ENCODE results near the gene RPL10A.

RPL10A gene

DNA sequence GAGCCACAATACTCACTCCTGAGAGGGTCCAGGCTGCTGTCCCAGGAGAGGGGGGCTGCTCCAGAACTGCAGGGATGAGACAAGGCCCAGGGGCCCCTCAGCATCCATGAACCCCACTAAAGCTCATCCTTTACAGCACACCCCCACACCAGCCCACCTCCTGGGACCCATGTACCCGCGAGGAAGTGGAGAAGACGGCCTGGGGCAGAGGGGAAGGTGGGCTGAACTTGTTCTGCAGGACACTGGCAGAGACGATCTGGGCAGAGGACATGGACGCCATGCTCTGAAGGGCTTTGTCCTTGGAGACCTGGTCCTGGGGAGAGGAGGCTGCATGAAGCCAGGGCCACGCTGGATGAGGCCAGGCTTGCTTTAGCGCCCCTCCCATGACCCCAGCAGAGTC is 10.1 kb downstream of the RPL10A start:
- in situ Hi-C loops (cut with HindIII; ENCODE audit: low sequenced_read_pairs), result no loop called here
- no peak overlapping the region for H3K4me3 ChIP-seq (ENCODE audit: low read depth, low read length)
- TF ChIP-seq, protein P1, sequence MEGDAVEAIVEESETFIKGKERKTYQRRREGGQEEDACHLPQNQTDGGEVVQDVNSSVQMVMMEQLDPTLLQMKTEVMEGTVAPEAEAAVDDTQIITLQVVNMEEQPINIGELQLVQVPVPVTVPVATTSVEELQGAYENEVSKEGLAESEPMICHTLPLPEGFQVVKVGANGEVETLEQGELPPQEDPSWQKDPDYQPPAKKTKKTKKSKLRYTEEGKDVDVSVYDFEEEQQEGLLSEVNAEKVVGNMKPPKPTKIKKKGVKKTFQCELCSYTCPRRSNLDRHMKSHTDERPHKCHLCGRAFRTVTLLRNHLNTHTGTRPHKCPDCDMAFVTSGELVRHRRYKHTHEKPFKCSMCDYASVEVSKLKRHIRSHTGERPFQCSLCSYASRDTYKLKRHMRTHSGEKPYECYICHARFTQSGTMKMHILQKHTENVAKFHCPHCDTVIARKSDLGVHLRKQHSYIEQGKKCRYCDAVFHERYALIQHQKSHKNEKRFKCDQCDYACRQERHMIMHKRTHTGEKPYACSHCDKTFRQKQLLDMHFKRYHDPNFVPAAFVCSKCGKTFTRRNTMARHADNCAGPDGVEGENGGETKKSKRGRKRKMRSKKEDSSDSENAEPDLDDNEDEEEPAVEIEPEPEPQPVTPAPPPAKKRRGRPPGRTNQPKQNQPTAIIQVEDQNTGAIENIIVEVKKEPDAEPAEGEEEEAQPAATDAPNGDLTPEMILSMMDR (IDR thresholded peaks at IDR 0.05; ENCODE audit: low read depth, low read length), result no peak
- DNase-seq (ENCODE audit: low read depth, low spot score), result no peak

DNA sequence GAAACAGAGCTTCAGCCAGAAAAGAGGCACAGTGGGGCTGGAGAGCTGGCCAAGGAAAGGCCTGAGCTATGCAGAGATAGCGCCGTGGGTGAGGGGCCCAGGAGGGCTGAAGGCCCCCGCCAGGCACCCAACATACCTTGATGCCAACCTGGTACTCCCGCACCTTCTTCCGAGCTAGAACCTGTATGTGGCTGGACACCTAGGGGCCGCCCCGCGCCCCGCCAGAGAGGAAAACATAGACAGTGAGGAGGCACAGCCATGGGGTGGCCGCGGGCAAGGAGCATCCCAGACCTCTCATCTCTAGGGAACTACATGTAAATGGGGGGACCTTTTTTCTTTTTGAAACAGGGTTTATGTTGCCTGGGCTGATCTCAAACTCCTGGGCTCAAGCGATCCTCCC is 12.0 kb downstream of the RPL10A start:
- in situ Hi-C loops (cut with HindIII; ENCODE audit: low sequenced_read_pairs), result no loop called here
- DNase-seq (ENCODE audit: low read depth, low spot score), result no peak
- no peak overlapping the region for H3K4me3 ChIP-seq (ENCODE audit: low read depth, low read length)
- TF ChIP-seq, protein P1 (IDR thresholded peaks at IDR 0.05; ENCODE audit: low read depth, low read length), result no peak

DNA sequence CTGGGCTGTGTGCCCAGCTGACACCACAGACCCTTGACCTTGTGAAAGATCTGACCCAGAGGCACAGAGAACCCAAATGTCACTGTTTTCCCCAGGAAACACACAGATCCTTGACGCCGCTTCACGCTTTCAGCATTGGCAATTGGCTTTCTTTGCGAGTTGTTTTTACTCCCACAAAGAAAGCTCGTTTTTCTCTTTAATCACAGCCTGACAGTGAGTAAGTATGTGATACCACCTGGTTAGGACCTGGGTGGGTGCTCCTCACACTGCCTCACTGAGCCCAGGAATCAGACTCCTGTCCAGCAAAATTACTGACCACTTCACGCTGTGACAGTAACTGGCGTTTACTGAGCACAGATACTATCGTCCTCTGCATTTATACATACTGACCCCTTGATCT is 13.0 kb downstream of the RPL10A start:
- in situ Hi-C loops (cut with HindIII; ENCODE audit: low sequenced_read_pairs), result no loop called here
- TF ChIP-seq, protein P1 (IDR thresholded peaks at IDR 0.05; ENCODE audit: low read depth, low read length), result no peak

DNA sequence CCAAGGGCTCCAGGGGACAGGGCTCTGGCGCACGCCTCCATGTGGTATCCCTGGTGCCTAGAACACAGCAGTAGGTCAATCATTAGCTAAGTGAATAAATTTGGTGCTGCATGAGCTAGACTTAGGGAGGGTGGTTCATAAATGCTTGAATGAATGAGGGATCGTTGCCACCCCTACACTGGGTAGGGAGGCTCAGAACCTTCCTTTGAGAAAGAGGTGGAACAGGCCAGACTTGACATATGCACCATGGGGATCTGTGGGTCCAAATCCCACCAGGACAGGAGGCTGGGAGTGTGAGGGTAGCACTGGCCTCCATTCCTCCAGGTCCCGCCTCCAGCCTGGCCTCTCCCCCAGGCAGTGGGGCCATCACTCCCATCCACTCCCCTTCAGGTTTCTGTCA is 14.9 kb downstream of the RPL10A start:
- no peak overlapping the region for H3K4me3 ChIP-seq (ENCODE audit: low read depth, low read length)
- in situ Hi-C loops (cut with HindIII; ENCODE audit: low sequenced_read_pairs), result no loop called here
- DNase-seq (ENCODE audit: low read depth, low spot score), result no peak
- TF ChIP-seq, protein P1 (IDR thresholded peaks at IDR 0.05; ENCODE audit: low read depth, low read length), result no peak

More for the DNA sequence above, 13.0 kb downstream of the RPL10A start:
- no peak for DNase-seq (ENCODE audit: low read depth, low spot score)
- H3K4me3 ChIP-seq (ENCODE audit: low read depth, low read length), result no peak overlapping the region

DNA sequence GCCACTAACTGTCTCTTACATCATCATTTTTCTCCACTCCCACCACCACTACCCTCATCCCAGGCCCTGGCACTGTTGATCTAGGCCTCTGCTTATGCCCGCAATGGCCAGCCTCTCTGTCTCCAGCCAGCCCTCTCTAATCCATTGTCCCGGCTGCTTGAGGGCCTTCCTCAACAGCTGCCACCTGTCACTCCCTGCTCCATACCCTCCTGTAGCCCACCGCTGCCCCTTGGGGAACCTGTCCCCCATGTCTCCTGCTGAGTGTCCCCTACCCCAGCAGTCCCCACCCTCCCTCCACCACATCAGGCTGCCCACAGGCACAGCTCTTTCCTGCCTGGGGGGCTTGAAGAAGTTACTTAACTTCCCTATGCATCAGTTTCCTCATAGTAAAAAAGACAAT is 15.3 kb downstream of the RPL10A start:
- no peak for DNase-seq (ENCODE audit: low read depth, low spot score)
- in situ Hi-C loops (cut with HindIII; ENCODE audit: low sequenced_read_pairs), result no loop called here
- TF ChIP-seq, protein P1 (IDR thresholded peaks at IDR 0.05; ENCODE audit: low read depth, low read length), result no peak
- H3K4me3 ChIP-seq (ENCODE audit: low read depth, low read length), result no peak overlapping the region

DNA sequence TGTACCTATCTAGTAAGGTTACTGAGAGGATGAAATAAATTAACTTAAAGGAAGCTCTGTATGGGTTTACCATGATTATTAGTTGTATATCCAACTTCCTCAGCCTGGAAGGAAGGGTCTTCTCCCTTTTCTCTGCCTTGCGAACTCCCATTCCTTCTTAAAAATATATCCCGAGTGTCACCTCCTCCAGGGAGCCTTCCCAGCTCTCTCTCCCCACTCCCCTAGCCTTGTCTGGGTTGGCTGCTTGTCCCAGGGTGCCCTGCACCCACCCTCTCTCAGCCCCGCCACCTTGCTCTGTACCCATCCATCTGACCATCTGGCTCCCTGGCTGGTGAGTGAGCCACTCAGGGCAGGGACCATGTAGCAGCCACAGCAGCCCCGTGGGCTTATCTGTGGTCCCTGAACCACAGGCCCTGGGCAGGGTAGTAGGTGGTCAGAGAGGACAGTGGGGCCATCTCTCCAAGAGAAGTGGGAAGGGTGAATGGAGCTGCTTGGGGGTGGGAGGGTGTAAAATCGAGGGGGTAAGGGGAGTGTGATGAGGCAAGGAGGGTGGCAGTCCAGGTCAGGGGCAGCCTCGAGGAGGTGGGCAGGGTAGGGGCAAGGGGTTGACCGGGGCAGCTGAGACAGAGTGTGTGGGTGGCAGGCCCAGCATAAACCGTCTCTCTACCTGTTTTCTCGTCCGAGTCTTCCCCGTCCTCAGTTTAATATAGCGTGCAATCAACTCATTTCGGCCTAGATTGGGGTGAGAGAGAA is 15.9 kb downstream of the RPL10A start:
- in situ Hi-C loops (cut with HindIII; ENCODE audit: low sequenced_read_pairs), result no loop called here
- DNase-seq (ENCODE audit: low read depth, low spot score), result no peak
- H3K4me3 ChIP-seq (ENCODE audit: low read depth, low read length), result no peak overlapping the region
- TF ChIP-seq, protein P1 (IDR thresholded peaks at IDR 0.05; ENCODE audit: low read depth, low read length), result no peak

Data from astrocyte of the spinal cord (primary cell).